Measurements from ENCODE around the gene MRPL54.

MRPL54 gene

DNA sequence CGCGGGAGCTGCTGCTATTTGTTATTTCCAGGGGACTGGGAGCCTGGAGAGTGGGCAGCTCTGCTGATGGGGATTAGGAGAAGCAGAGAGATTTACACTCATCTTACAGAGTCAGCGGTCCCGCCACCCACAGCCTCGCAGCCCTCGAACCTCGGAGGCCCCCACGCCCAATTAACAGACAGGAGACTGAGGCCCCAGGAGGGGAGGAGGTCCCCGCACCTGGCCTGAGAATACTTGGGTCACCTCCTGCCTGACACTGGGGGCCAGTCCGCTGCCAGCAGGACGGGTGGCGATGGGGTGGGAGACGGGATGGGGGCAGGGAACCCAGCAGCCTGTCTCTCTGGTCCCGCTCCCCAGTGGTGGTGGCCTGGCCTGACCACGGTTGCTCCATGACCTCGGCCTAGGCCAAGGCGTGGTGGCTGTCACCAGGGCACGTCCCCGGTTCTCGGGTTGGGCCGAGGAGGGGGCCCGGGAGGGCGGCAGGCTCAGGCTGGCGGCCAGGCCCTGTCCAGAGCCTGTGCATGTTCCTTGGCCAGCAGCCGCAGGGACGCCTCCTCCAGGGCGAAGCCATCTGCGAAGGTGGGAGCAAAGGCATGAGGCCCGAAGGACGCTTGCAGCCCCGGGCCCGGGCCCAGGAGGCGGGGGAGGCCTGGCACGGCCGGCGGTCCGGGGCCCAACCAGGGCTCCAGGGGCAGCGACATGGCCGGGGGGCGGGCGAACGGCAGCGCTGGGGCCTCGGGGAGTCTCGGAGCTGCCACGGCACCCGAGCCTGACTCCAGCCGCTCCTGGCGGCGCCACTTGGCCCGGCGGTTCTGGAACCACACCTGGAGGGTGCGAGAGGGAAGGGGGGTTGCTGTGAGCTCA lies 7.9 kb downstream of the MRPL54 start:
- DNase-seq: no peak

DNA sequence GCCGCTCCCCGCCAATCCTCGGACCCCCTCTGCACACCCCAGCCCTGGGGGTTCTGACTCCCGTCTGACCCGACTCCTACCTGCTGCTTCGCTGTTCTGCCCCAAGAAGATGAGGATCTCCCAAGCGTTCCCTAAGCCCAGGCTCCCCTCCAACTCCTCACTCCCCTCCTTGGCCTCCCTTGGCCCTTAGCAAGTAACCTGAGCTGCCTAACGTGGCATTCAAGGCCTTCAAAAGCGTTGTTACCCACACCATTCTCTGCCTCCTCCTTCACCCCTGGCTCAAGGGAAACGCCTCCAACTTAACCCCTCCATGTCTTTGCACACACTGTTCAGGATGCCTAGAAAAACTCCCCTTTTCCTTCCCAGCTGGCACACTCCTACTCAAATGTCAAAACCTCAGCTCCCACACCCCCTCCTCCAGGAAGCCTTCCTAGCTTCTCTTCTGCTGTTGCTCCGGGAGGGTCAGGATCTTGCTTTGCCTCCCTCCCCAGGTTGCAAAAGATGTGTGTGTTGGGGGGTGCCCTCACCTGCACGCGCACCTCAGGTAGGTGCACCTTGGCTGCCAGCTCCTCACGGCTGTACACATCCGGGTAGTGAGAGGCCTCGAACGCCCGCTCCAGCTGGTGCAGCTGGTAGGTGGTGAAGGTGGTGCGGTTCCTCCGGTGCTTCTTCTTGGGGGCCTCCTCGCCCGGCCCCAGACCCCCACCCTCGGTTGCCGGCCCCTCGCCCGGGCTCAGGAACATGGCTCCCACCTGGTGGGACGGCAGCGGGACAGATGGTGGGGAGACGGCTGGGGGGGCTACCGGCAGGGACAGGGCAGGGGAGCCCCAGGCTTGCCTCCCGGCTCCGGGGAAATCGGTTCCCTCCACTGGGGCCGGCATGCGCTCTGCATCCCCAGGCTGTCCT lies 8.8 kb downstream of the MRPL54 start:
- no peak for DNase-seq

DNA sequence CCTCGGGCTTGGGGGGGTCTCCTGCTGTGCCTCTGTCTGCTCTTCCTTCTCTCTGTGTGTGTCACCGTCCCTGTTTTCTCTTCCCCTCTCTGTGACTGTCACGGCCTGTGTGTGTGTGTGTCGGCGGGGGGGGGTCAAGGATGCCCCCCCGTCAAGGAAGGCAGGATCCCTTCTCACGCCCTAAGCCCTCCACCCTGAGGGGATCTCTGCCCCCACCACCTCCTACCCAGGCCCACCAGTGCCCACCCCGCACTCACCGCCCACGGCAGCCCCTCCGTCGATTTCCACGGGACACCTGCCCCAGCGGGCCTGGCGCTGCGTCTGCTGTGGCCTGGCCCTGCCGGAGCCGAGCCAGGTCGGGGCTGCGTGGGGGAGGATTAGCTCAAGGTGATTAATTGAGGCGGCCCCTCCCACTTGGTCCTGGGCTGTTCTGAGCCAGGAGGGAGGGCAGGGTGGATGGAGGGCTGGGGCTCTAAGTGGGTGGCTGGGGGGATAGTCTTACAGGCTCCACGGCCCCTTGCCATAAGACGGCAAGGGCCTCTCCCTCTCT lies 9.5 kb downstream of the MRPL54 start, which contains the start of gene RAX2:
TSS of gene RAX2 (minus strand) at position 323 of the 550 bp plus-strand sequence. CDS start 486 bp downstream, outside the sequence.
- no peak for DNase-seq

DNA sequence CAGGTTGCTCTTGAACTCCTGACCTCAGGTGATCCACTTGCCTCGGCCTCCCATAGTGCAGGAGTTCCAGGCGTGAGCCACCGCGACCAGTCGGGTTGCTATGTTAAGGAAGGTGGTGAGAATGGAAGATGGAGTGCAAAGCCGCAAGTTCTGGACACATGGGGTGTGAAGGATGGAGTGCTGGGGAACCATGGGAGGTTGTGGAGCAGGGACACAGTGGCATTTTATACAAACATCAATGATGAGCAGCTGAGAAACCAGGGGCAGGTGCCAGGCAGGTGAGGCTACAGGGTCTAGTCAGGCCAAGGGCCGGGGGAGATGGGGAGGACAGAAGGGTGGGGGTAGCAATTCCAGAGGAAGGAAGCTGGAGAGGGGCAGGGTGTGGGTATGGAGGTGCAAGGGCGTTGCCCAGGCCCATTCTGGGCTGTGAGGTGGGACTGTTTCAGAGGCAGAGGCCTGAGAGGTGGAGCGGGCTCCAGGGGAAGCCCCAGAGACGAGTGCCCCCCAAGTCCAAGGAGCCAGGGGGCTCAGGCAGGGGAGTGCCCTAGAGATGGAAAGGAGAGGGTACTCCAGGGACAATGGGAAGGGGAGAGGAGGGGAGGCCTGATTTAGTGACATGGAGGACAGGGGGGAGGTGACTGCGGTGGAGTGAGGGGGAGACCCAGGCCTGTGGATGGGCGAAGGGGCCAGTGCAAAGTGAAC lies 11.5 kb downstream of the MRPL54 start:
- DNase-seq: no peak

DNA sequence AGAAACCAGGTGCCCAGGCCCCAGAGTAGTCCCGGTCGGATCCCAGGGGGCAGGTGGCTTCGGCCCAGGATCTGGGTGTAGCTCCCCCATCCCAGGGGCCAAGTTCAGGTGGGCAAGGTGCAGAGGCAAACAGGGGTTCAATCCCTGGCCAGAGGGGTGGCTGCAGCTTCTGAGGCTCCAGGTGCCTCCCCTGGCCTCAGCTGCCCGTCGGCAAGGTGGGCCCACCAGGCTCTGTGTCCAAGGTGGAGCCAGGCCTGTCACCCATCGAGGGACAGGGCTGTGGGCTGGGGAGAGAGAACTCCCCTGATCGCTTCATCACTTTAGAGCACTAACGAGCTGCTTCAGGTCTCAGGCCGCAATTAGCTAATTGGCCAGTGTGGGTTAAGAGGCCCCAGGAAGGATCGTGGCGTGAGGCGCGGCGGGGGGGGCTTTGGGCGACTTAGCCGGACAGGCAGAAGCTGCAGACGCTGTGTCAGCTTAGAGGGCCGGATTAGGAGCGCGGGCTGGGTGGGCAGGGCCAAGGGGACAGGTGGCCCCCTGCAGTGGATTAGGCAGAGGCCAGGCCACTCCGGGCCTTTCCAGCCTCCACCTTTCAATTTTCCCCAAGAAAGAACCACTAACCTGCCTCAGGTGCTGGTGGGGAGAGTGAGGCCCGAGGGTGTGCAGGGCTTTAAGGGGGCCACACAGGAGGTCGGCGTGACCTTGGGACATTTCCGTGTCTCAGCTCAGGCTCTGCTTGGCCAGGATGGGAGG lies 12.3 kb downstream of the MRPL54 start:
- no peak for DNase-seq

DNA sequence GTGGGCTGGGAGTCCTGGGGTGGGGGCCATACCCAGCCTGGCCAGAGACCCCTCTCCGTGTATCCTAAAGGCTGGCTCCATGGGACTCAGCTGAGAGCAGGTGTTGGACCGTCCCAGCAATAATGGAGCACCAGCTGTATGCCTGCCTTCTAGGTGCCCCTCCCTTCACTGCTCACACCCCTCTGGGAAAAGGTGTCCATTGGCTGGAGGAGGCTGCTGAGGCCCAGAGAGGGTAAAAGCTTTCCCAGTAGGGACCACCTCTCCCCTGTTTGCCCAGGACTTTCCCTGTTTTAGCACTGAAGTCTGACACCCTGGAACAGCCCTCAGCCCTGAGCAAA lies 12.9 kb downstream of the MRPL54 start:
- no peak for DNase-seq

DNA sequence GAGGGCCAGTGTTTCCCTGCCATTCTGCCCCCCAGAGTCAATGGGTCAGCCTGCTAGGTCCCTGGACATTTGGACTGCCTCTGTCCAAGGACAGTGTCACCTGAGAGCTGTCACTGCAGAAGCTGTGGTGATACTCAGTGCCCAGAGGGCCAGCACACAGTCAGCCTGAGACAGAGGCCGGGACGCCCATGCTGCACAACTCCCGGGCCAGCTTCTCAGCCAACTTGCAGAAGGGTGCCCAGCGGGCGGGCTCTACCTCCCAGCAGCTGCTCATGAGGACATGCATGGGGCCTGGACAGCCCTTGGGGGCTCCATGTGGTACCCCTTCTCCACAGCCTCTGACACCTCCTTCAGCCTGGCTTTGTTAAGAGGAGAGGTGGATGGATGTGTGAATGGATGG lies 13.3 kb downstream of the MRPL54 start:
- no peak for DNase-seq

DNA sequence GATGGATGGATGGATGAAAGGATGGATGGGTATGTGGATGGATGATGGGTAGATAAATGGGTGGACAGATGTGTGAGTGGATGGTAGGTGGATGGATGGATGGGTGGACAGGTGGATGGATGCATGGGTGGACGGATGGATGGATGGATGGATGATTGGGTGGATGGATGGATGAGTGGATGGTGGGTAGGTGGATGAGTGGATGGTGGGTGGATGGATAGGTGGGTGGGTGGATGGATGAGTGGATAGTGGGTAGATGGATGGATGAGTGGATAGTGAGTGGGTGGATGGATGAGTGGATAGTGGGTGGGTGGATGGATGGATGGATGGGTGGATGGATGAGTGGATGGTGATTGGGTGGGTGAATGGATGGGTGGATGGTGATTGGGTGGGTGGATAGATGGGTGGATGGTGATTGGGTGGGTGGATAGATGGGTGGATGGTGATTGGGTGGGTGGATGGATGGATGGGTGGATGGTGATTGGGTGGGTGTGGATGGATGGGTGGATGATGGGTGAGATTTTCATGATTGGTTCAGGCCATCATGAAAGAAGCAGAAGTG lies 14.1 kb downstream of the MRPL54 start:
- no peak for DNase-seq

DNA sequence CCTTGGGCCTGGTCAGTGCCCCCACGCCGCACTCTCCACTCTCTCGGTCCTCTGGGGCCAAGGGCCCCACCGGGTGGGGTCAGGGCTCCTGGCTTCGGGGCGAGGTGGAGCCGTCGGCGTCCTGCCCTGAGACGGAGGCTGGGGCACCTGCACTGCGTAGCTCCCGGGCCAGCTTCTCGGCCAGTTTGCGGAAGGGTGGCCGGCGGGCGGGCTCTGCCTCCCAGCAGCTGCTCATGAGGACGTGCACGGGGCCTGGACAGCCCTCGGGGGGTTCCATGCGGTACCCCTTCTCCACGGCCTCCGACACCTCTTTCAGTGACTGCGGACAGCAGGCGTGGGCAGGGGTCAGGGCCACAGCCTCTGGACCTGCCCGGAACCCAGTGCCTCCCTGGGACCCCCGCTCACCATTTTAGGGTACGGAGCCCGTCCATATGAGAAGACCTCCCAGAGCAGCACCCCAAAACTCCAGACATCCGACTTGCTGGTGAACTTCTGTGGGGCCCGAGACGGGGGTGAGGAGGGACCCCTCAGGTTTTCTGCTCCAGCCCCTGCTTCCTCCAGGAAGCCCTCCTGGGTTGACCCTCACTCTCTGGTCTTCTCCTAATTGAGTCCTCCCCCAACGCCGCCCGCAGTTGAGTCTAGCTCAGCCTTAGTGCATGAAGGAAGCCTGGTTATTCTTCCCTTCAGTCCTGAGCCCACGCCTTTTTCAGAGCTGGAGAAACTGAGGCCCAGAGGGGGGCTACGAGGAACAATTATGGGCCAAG lies 15.8 kb downstream of the MRPL54 start:
- no peak for DNase-seq

DNA sequence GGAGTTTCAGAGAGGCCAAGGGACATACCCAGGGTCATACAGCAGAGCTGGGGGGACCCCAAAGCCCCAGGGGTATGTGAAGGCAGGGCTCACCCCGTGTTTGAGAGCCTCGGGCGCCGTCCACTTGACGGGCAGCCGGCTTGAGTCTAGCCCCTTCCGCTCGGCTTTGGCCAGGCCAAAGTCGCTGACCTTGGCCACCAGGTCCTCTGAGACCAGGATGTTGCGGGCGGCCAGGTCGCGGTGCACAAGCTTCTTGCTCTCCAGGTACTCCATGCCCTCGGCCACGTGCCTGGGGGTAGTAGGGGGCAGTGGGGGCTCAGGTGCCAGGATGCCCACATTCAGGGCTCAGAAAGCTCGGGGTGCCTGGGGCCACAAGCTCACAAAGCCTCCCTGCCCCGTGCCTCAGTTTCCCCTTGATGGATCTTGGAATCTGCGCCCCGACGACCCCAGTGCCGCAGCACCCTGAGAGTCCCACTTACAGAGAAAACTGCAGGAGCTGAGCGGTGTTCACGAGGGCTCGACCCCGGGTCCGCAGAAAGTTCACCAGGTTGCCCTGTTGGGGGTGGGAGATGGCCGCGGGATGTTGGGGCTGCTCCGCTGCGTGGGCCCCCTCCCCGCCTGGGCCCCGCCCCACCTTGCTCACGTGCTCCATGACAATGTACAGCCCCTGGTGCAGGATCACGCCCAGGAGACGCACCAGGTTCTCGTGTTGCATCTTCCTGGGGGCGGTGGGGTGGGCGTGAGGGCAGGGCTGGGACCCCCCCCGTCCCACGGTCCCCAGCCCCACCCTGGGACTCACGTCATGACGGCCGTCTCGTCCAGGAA lies 16.6 kb downstream of the MRPL54 start:
- no peak for DNase-seq

DNA sequence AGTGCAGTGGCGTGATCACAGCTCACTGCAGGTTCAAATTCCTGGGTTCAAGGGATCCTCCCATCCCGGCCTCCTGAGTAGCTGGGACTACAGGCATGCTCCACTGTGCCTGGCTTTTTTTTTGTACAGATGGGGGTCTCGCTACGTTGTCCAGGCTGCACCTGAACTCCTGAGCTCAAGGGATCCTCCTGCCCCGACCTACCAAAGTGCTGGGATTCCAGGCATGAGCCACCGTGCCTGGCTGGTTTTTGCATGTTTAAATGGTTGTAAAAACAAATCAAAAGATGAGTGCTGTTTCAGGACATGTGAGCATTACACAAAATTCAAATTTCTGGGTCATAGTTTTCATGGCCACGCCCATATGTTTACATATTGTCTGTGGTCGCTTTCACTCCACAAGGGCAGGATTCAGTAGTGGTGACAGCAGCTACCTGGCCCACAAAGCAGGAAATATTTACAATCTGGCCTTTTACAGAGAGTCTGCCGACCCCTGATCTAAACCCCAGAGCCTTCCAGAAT lies 18.4 kb downstream of the MRPL54 start:
- no peak for DNase-seq

DNA sequence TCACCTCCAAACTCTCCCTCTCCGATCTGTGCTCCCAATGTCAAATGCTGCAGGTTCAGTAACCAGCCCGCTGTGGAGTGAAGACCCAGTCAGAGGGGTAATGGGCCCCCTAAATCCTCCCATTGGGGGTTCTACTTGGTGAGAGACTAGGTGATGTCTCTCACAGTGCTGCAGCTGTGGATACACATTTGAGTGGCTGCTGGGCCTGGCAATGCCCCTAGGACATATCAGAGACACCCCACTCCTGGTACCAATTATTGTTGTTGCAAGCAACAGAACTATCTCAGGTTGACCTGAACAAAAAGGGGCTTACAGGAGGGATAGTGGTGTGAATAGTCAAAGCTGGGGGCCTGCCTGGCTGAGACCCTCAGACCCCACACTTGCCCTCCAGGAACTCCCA lies 19.1 kb downstream of the MRPL54 start:
- DNase-seq: no peak

DNA sequence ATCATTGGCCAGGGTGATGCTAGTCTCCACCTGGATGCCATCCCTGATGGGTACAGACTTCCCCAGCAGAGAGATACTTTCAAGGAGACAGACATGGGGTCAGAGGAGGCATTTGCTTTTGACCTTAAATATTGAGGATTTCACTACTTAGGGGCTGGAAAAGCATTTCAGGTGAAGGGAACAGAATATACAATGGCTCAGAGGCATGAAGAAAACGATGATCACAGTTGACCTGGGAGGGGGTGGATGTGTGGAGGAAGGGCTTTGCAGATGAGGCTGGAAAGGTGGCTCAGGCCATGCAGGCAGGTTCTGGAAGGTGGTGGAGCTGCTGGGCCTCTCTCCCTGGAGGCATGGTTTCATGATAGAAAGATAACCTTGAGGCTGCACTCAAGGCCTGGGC lies 19.8 kb downstream of the MRPL54 start:
- DNase-seq: no peak

DNA sequence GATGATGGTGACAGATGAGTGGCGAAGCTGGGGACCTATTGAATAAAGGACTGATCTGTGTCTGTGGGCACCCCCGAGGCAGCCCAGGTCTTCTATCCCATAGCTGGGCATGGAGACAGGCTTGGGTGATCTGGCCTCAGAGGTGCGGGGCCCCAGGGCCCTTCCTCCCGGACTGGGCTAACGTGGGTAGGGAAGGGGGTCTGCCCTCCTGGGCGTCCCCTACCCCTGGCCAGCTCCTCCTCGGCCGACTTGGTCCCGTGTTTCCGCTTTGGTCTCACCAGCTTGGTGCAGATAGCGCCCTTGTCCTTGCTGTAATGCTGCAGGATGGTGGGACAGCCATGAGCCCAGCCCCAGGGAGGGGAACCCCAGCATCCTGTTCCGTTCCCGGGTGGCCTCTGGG lies 20.4 kb downstream of the MRPL54 start:
- DNase-seq: no peak

DNA sequence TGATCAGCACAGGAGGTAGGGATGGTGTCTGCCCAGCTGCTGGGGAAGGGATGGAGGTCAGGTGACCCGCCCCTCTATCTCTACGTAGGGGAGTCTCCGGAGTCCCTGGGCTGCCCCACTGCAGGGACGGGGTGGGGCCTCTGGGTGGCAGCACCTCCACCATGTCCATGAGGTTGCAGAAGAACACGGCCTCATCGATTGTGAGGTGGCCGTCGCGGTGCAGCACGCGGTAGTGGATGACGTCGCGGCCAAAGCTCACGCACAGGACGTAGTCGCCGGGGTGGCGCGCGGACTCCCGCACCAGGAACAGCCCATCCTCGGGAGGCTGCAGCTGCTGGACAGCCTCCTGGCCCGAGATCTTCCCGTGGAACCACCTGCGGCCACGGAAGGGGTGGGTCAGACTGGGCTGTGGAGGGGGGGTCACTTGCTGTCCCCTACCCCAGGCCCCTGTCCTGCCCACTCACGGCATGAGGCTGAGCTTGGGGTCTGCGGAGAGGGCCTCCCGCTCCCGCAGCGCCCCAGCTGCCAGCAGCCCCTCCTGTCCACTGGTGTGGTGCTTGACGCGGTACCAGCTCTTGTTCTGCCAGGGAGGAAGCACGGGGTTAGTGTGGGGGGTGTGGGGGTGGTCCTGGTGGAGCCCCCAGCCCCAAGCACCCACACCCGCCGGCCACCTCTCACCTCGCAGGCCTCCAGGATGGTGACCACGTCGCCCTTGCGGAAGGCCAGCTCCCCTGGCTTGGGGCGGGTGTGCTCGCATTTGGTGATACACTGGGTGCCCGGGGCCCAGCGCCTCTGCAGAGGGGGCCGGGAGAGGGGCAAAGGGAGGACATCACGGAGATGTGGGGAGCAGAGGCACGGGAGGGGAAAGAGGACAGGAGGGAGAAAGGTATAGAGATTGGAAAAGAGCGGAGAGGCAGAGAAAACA lies 21.4 kb downstream of the MRPL54 start:
- peak; percentile 58 for DNase-seq

DNA sequence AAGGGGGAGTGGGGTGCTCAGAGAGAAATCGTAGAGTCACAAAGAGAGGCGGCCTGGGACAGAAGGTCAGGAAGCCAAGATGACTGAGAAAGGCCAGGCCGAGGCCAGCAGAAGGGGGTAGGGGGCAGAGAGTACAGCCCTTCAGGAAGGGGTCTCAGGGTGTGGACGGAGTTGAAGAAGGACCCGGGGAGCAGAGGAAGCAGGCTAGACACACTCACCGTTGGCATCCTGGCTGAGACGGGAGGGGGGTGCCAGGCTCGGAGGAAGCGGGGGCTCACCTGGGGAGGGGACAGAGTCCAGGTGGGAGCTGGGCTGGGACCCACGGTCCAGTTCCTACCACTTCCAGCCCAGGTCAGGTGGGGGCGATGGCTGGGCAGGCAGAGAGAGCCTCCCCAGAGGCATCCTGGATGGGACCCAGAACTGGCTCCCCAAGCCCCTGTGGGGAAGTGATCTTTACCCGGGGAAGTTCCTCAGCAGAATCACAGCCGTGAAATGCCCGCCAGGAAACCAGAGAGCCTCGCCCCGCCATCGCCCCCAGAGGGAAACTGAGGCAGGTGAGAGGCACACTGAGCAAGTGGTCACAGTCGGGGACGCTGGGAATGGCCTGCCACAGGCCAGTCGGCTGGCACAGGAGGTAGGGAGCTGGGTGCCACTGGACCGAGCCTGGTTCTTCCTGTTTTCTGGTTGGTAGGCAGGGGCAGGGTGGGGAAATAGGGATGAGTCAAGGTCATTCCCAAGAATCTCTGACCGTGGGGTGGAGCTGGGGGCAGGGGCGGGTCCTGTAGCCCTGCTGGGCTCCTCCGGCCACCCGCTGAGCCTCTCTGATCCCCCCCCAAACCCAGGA lies 22.3 kb downstream of the MRPL54 start:
- no peak for DNase-seq

DNA sequence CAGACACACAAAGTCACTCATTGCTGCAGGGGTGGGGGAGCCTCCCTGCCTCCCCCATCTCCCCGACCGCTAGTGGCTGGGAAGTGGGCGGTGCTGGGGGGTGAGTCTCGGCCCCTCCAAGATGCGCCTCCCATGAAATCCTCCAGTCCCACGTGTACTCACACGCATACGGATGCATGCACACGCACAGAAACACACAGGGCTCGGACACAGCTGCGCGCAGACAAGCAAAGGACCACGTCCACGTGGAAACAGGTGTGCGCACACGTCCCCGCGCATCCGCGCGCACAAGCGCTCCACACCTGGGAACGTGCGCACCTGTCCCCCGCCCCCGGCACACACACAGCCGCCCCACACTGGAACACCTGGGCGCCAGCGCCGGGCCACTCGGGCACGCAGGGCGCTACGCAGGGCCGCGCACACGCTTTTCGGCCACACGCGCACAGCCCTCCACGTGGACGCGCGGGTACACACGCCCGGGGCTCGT lies 23.0 kb downstream of the MRPL54 start:
- peak; percentile 36 for DNase-seq
